Measurements from ENCODE around the gene PLXNA4. TPM values are rescaled to one million over a fixed set of nuclear protein-coding genes. Genes with fewer than 3 reads are reported as not detected.
A peak's percentile ranks its signal among the peaks of the same experiment; 100 is the strongest.

The PLXNA4 gene
- total RNA-seq, 2 donors from 2014 or later = 12.2 to 27.7 TPM

- no peak for TF ChIP-seq CTCF (IDR thresholded peaks at IDR 0.05)
- Histone ChIP-seq H3K27ac (no peak overlapping the region), H3K4me3 (no peak overlapping the region), H3K27me3 (replicated peaks; ENCODE audit: insufficient read depth) (no peaks in the 10 kb centered on the region), H3K9me3 (no peaks in the 10 kb centered on the region), H3K4me1 (ENCODE audit: control insufficient read depth in 1 of 2, low read depth in 2 of 2) (peaks cover 4 to 18% of the 10 kb centered on the region in 2 donors), H3K36me3 (no peaks in the 10 kb centered on the region)
- DNase-seq (ENCODE audit: low spot score) (no peak), ATAC-seq (ENCODE audit: insufficient number of reproducible peaks, low FRiP score, low read depth) (no peak)
Measured at GRCh38 chr7:132579260-132579899, 3.1 kb upstream of the PLXNA4 start.

- TF ChIP-seq CTCF (IDR thresholded peaks at IDR 0.05) = no peak
Measured at GRCh38 chr7:132578826-132579225, 2.6 kb upstream of the PLXNA4 start.

GRCh38 chr7:132578050-132578370 is 1.7 kb upstream of the PLXNA4 start:
- Histone ChIP-seq H3K27me3 (replicated peaks; ENCODE audit: insufficient read depth) (no peaks in the 10 kb centered on the region), H3K36me3 (no peaks in the 10 kb centered on the region), H3K4me3 (peak overlapping the region; percentile 75), H3K9me3 (no peaks in the 10 kb centered on the region), H3K27ac (no peak overlapping the region), H3K4me1 (ENCODE audit: control insufficient read depth in 1 of 2, low read depth in 2 of 2) (peaks cover 4 to 31% of the 10 kb centered on the region in 2 donors)
- no peak for TF ChIP-seq CTCF (IDR thresholded peaks at IDR 0.05)
- DNase-seq (ENCODE audit: low spot score) (no peak), ATAC-seq (ENCODE audit: insufficient number of reproducible peaks, low FRiP score, low read depth) (no peak)

More at GRCh38 chr7:132578826-132579225, 2.6 kb upstream of the PLXNA4 start:
- Histone ChIP-seq H3K4me1 (ENCODE audit: control insufficient read depth in 1 of 2, low read depth in 2 of 2) (peaks cover 4 to 23% of the 10 kb centered on the region in 2 donors), H3K27ac (no peak overlapping the region), H3K9me3 (no peaks in the 10 kb centered on the region), H3K27me3 (replicated peaks; ENCODE audit: insufficient read depth) (no peaks in the 10 kb centered on the region), H3K36me3 (no peaks in the 10 kb centered on the region), H3K4me3 (no peak overlapping the region)
- no peak for ATAC-seq (ENCODE audit: insufficient number of reproducible peaks, low FRiP score, low read depth)
- no peak for DNase-seq (ENCODE audit: low spot score)

- ATAC-seq (ENCODE audit: insufficient number of reproducible peaks, low FRiP score, low read depth) = peak; percentile 44
- H3K36me3 ChIP-seq = no peaks in the 10 kb centered on the region
- DNase-seq (ENCODE audit: low spot score) = peak; percentile 20
- H3K4me3 ChIP-seq = peak overlapping the region; percentile 75
- no peaks in the 10 kb centered on the region for H3K9me3 ChIP-seq
- TF ChIP-seq CTCF (IDR thresholded peaks at IDR 0.05) = no peak
- H3K27me3 ChIP-seq (replicated peaks; ENCODE audit: insufficient read depth) = no peaks in the 10 kb centered on the region
- H3K27ac ChIP-seq = peak overlapping the region in 1 of 2 donors; percentile 37
- peaks cover 4 to 36% of the 10 kb centered on the region in 2 donors for H3K4me1 ChIP-seq (ENCODE audit: control insufficient read depth in 1 of 2, low read depth in 2 of 2)
Measured at GRCh38 chr7:132577206-132578049, 1.2 kb upstream of the PLXNA4 start.

GRCh38 chr7:132576721-132577085 is 433 bp upstream of the PLXNA4 start:
- H3K27me3 ChIP-seq (replicated peaks; ENCODE audit: insufficient read depth) = no peaks in the 10 kb centered on the region
- H3K4me1 ChIP-seq (ENCODE audit: control insufficient read depth in 1 of 2, low read depth in 2 of 2) = peaks cover 4 to 38% of the 10 kb centered on the region in 2 donors
- ATAC-seq (ENCODE audit: insufficient number of reproducible peaks, low FRiP score, low read depth) (no peak), DNase-seq (ENCODE audit: low spot score) (no peak)
- TF ChIP-seq CTCF (IDR thresholded peaks at IDR 0.05) = no peak
- H3K9me3 ChIP-seq = no peaks in the 10 kb centered on the region
- peak overlapping the region; percentile 81 for H3K4me3 ChIP-seq
- H3K27ac ChIP-seq = peak overlapping the region in 1 of 2 donors; percentile 43
- no peaks in the 10 kb centered on the region for H3K36me3 ChIP-seq

Data from thoracic aorta (tissue), 2 donors.